T-helper 17 cell (primary cell): ENCODE measurements around the gene PEPD. TPM values are rescaled to one million over a fixed set of nuclear protein-coding genes. Genes with fewer than 3 reads are reported as not detected.

Experiments
- ATAC-seq: fragments of 150-1000 bp; cut with Tn5 transposase; 2 replicates; pipeline ENCODE4 v1.10.0; 2021; ENCODE audit warnings: mild to moderate bottlenecking, moderate library complexity
- DNase-seq, 3 donors: peaks; one replicate each; pipeline versions ENCODE4 v3.0.0 to v3.0.0-alpha.2; 2020 to 2021
- H3K9me3 ChIP-seq: one replicate; pipeline ENCODE4 v1.7.0; 2013; ENCODE audit warnings: low read length, mild to moderate bottlenecking; ENCODE audit not compliant: control insufficient read depth, poor library complexity, severe bottlenecking
- H3K27ac Mint-ChIP-seq: one replicate; pipeline ENCODE4 v1.8.0; 2022; ENCODE audit warnings: mild to moderate bottlenecking, moderate library complexity, mixed read lengths
- H3K27me3 Mint-ChIP-seq: one replicate; pipeline ENCODE4 v1.8.0; 2022; ENCODE audit warnings: mixed read lengths
- H3K36me3 Mint-ChIP-seq: one replicate; pipeline ENCODE4 v1.8.0; 2022; ENCODE audit warnings: low read depth, mixed read lengths
- H3K4me1 Mint-ChIP-seq: one replicate; pipeline ENCODE4 v1.8.0; 2022; ENCODE audit warnings: mild to moderate bottlenecking, mixed read lengths
- H3K4me3 Mint-ChIP-seq: one replicate; pipeline ENCODE4 v1.8.0; 2022; ENCODE audit warnings: mild to moderate bottlenecking, moderate library complexity, mixed read lengths
- total RNA-seq, 4 donors: library from RNA in 2 of 4; stranded (reverse) in 2 of 4; gene quantifications; one replicate each; pipeline ENCODE4 v1.2.3 and lab custom pipeline; 2022 to 2026

The PEPD gene
- total RNA-seq, 2 donors from 2014 or later = 38.5 to 41.4 TPM

DNA sequence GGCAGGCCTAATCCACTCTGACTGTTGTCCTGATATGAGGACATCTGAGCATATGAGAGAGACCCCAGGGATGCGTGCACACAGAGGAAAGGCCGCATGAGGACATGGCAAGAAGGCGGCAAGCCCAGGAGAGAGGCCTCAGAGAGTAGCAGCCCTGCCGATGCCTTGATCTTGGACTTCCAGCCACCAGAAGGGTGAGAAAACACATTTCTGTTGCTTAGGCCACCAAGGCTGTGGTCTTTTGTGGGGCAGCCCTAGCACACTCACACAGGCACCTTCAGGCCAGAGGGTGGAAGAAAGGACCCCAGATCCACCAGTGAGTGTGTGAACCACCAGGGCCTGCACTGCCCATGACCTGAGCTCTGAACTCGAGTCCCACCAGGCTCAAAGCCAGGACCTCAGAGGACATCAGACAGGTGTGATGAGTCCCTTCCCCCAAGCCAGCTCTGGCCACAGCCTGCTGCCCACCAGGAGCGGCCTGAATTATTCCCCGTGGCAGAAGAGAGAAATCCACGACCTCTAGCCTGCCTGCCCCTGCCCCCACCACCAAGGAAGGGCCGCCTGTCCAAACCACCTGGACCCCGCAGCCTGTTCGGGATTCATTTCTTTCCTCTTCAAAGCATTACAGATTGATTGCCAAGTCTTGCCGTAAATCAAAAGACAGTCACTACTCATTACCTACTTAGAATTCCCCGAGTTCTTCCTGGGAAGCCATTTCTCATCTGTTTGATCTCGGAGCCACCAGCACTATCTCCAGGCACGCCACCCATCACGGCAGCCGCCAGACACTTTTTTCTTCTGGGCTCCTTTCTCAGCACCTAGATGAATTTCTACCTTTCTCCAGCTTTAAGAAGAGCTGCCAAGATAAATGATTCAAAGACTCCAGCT is 75.9 kb downstream of the PEPD start:
- DNase-seq (no peak), ATAC-seq (no peak)
- no peaks in the 10 kb centered on the region for H3K9me3 ChIP-seq
- Mint-ChIP-seq H3K36me3 (no peaks in the 10 kb centered on the region), H3K27ac (peak overlapping the region; percentile 39), H3K4me1 (peaks cover 9% of the 10 kb centered on the region), H3K27me3 (no peaks in the 10 kb centered on the region), H3K4me3 (no peak overlapping the region)

GRCh38 chr19:33444562-33445441 is 76.8 kb downstream of the PEPD start:
- H3K27ac Mint-ChIP-seq = no peak overlapping the region
- DNase-seq = no peak
- peaks cover 2% of the 10 kb centered on the region for H3K36me3 Mint-ChIP-seq
- no peak overlapping the region for H3K4me3 Mint-ChIP-seq
- no peaks in the 10 kb centered on the region for H3K27me3 Mint-ChIP-seq
- peaks cover 9% of the 10 kb centered on the region for H3K4me1 Mint-ChIP-seq
- no peaks in the 10 kb centered on the region for H3K9me3 ChIP-seq
- no peak for ATAC-seq

GRCh38 chr19:33443638-33444561 is 77.7 kb downstream of the PEPD start:
- no peak for DNase-seq

DNA sequence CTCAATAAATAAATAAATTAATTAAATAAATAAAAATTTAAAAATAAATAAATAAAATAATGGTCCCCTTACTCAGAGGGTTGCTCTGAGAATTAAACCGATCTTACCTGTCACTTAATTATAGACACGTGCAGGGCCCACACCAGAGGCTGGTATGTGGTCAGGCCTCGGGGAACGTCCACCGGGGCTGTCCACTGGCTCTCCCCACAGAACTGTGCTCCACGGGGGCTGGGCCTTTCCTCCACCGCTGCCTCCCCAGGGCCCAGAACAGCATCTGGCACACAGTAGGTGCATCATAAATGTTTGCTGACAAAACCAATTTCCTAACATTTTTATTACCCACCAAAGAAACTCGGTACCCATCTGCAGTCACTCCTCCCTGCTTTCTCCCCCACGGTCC is 78.9 kb downstream of the PEPD start:
- no peak for DNase-seq
- peaks cover 9% of the 10 kb centered on the region for H3K4me1 Mint-ChIP-seq
- no peak overlapping the region for H3K27ac Mint-ChIP-seq

More at GRCh38 chr19:33443638-33444561, 77.7 kb downstream of the PEPD start:
- Mint-ChIP-seq H3K36me3 (peaks cover 2% of the 10 kb centered on the region), H3K27ac (no peak overlapping the region), H3K4me3 (peak overlapping the region; percentile 28), H3K4me1 (peaks cover 9% of the 10 kb centered on the region), H3K27me3 (no peaks in the 10 kb centered on the region)
- no peaks in the 10 kb centered on the region for H3K9me3 ChIP-seq
- ATAC-seq = no peak

GRCh38 chr19:33441828-33442227 is 79.8 kb downstream of the PEPD start:
- H3K9me3 ChIP-seq = no peaks in the 10 kb centered on the region
- H3K36me3 Mint-ChIP-seq = peaks cover 2% of the 10 kb centered on the region
- H3K27me3 Mint-ChIP-seq = no peaks in the 10 kb centered on the region
- H3K4me3 Mint-ChIP-seq = no peak overlapping the region
- H3K27ac Mint-ChIP-seq = no peak overlapping the region
- DNase-seq (no peak), ATAC-seq (no peak)
- H3K4me1 Mint-ChIP-seq = peaks cover 9% of the 10 kb centered on the region

More for the DNA sequence above, 78.9 kb downstream of the PEPD start:
- no peaks in the 10 kb centered on the region for H3K9me3 ChIP-seq
- Mint-ChIP-seq H3K27me3 (no peaks in the 10 kb centered on the region), H3K4me3 (no peak overlapping the region), H3K36me3 (peaks cover 2% of the 10 kb centered on the region)
- ATAC-seq = no peak

GRCh38 chr19:33441277-33441699 is 80.3 kb downstream of the PEPD start:
- Mint-ChIP-seq H3K27ac (no peak overlapping the region), H3K27me3 (no peaks in the 10 kb centered on the region), H3K4me3 (no peak overlapping the region), H3K36me3 (peaks cover 2% of the 10 kb centered on the region), H3K4me1 (peaks cover 11% of the 10 kb centered on the region)
- no peak for ATAC-seq
- no peak for DNase-seq
- no peaks in the 10 kb centered on the region for H3K9me3 ChIP-seq

- H3K4me3 Mint-ChIP-seq = no peak overlapping the region
- no peaks in the 10 kb centered on the region for H3K27me3 Mint-ChIP-seq
- no peak overlapping the region for H3K27ac Mint-ChIP-seq
- ATAC-seq = no peak
- peaks cover 2% of the 10 kb centered on the region for H3K36me3 Mint-ChIP-seq
- H3K9me3 ChIP-seq = no peaks in the 10 kb centered on the region
- peaks cover 9% of the 10 kb centered on the region for H3K4me1 Mint-ChIP-seq
- DNase-seq = no peak
Observed at GRCh38 chr19:33440682-33441081, 80.9 kb downstream of the PEPD start.

DNA sequence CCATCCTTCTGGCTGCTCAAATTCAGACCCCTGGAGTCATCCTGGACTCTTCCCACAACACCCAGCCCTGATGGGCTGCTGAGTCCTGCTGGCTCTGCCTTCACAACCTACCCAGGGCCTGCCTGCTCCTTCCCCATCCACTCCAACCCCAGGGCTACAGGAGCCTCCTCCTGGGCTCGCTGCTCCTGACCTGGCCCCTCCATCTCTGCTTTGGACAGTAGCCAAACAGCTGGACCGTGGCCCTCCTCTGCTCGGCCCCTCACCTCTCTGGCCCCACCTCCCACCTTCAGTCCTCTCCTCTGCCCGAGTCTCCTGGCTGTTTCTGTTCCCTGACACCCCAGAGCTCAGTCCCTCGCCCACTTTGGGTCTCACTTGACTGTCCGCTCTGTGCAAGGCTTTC is 81.3 kb downstream of the PEPD start:
- DNase-seq (peak in 1 of 3 donors; percentile 1), ATAC-seq (no peak)
- Mint-ChIP-seq H3K4me3 (no peak overlapping the region), H3K27me3 (no peaks in the 10 kb centered on the region), H3K4me1 (peaks cover 9% of the 10 kb centered on the region), H3K27ac (no peak overlapping the region), H3K36me3 (peaks cover 2% of the 10 kb centered on the region)
- H3K9me3 ChIP-seq = no peaks in the 10 kb centered on the region

DNA sequence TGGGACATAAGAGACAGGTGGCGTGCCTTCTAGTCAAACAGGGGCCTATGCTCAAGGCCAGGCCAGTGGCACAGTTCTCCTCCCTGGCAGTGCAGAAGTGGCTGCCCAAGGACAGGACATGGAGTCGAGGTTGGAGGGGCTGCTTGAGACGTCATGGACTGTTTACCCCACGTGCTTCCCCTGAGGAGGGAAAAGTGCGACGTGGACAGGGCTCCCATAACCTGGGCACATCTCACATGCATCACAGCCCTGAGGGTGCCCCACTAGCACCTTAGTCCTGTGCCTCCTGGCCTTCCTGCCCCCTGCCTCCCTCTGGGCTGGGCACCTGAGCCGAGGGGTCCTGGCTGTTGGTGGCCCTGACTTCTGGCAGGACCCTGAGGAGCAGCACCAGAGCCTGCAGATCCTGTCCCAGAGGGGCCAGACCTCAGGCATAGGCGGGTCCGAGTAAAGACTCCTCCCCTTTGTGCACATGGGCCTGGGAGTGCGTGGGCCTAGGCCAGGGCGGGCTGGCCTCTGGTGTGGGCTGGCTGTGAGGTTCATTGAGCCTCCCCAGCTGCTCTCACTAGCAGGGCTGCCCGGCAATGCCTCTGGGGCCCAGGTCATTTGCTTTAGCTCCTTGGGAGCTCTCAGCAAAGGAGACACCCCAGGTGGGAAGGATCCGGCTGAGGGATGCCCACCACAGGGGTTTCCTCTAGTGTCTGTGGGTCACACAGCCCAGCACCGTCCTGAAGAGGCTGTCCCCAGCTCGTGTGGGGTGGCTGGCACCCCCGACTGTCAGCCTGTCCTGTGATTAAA is 82.4 kb downstream of the PEPD start:
- Mint-ChIP-seq H3K4me3 (no peak overlapping the region), H3K27ac (no peak overlapping the region), H3K4me1 (peaks cover 9% of the 10 kb centered on the region), H3K27me3 (no peaks in the 10 kb centered on the region), H3K36me3 (peaks cover 2% of the 10 kb centered on the region)
- DNase-seq = no peak
- no peak for ATAC-seq
- no peaks in the 10 kb centered on the region for H3K9me3 ChIP-seq

GRCh38 chr19:33437821-33438671 is 83.5 kb downstream of the PEPD start:
- Mint-ChIP-seq H3K36me3 (peaks cover 2% of the 10 kb centered on the region), H3K27ac (no peak overlapping the region), H3K27me3 (no peaks in the 10 kb centered on the region), H3K4me1 (peaks cover 8% of the 10 kb centered on the region), H3K4me3 (no peak overlapping the region)
- ATAC-seq (no peak), DNase-seq (no peak)
- no peaks in the 10 kb centered on the region for H3K9me3 ChIP-seq

DNA sequence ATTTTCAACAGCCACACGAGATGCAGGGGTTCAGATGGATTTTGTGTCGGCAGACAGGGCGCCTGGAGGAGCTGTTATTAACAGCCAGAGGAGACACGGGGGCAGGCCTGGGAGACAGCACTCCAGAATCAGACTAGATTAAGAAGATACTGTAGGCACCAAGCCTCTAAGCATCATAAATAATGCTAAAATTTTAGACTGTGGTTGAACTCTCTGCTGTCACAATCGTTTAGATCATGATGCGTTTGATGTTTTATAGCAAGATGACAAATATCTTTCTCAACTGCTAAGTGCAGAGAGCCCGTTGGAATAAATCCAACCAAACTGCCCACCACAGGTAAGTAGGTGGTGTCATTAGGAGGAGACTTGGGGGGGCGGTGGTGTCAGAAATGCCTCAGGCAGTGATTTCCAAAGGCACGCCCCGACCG is 84.2 kb downstream of the PEPD start:
- no peak overlapping the region for H3K27ac Mint-ChIP-seq
- peaks cover 5% of the 10 kb centered on the region for H3K4me1 Mint-ChIP-seq
- DNase-seq = no peak
- no peak for ATAC-seq
- H3K36me3 Mint-ChIP-seq = peaks cover 2% of the 10 kb centered on the region
- H3K27me3 Mint-ChIP-seq = no peaks in the 10 kb centered on the region
- no peaks in the 10 kb centered on the region for H3K9me3 ChIP-seq
- H3K4me3 Mint-ChIP-seq = no peak overlapping the region
